GM19455 (cell line): Measurements from ENCODE around the gene GNA15.

ENCODE experiments used
- ATAC-seq: cut with Tn5 transposase; IDR thresholded peaks from one replicate; pipeline ENCODE4 v1.9.1; 2021; ENCODE audit not compliant: unreplicated experiment

The GNA15 gene

DNA sequence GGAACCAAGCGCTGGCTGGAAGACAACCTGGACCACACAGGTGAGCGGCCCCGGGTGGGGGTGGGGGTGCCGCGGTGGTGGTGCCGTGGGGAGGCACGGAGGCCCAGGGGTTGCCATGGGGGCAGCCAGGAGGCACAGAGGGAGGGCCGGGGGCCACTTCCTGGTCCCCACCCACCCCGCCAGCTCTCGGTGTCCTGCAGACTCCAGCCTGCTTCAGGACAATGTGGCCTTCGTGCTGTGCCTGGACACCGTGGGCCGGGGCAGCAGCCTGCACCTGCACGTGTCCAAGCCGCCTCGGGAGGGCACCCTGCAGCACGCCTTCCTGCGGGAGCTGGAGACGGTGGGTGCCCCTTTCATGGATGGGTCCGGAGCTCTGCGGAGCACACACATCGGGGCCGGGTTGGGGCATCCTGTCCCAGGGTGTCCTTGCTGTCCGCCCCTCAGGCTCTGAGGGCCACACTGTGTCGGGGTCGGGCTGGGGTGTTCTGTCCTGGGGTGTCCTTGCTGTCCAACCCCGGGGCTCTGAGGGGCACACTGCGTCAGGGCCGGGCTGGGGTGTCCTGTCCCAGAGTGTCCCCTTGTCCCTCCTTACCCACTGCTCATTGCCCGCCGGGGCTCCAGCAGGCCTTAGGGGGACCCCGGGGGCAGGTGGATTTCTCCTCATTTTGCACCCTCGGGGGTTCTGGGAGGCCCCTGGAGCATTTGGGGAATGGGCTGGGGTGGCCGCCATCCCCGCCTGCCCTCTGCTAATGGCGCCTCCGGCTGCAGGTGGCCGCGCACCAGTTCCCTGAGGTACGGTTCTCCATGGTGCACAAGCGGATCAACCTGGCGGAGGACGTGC is 68.2 kb downstream of the GNA15 start:
- ATAC-seq = no peak

DNA sequence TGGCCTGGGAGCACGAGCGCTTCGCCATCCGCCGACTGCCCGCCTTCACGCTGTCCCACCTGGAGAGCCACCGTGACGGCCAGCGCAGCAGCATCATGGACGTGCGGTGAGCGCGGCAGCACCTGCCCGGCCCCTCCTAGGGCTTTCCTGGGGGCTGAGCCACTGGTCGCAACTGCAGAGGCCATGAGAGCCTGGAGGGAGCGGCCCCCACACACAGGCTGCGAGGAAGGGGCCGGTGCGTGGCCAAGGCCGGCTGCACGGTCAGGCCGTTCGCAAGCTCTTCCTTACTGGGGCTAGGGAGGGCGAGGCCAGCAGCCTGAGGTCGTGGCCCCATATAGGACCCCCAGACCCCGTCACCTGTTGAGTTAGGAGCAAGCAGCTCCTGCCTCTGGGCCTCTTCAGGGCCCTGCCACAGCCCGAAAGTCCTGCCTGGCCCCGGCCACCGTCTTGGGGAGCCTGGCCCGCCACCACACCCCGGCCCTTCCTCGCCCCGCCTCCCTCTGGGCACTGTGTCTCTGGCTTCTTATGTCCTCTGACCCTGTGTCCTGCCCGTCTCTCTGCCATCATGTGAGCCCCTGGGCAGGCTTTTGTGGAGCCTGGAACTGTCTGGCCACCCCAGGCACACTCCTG is 68.9 kb downstream of the GNA15 start:
- no peak for ATAC-seq

DNA sequence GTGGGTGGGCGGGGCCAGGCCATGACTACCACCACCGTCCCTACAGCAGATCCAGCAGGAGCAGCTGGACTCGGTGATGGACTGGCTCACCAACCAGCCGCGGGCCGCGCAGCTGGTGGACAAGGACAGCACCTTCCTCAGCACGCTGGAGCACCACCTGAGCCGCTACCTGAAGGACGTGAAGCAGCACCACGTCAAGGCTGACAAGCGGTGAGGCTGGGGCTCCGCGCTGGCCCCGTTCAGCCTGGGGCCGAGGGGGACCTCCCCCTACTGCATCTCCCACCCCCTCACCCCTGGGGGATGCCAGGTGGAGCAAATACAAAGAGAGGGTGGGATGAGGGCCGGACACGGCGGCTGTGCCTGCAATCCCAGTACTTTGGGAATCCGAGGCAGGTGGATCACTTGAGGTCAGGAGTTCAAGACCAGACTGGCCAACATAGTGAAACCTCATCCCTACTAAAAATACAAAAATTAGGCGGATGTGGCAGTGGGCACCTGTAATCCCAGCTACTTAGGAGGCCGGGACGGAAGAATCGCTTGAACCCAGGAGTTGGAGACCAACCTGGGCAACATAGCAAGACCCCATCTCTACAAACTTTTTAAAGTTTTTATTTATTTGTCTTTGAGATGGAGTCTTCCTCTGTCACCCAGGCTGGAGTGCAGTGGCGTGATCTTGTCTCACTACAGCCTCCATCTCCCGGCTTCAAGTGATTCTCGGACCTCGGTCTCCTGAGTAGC is 70.6 kb downstream of the GNA15 start:
- no peak for ATAC-seq

DNA sequence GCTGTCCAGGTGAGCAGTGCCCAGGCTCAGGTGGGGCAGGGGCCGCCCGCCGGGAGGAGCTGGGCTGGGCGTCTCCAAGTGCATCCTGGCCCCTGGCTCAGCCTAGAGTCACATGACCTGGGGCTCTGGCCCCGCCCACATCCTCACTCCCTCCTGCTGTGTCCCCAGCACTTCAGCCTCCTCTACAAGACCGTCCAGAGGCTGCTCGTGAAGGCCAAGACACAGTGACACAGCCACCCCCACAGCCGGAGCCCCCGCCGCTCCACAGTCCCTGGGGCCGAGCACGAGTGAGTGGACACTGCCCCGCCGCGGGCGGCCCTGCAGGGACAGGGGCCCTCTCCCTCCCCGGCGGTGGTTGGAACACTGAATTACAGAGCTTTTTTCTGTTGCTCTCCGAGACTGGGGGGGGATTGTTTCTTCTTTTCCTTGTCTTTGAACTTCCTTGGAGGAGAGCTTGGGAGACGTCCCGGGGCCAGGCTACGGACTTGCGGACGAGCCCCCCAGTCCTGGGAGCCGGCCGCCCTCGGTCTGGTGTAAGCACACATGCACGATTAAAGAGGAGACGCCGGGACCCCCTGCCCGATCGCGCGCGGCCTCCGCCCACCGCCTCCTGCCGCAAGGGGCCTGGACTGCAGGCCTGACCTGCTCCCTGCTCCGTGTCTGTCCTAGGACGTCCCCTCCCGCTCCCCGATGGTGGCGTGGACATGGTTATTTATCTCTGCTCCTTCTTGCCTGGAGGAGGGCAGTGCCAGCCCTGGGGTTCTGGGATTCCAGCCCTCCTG is 71.8 kb downstream of the GNA15 start:
- no peak for ATAC-seq

DNA sequence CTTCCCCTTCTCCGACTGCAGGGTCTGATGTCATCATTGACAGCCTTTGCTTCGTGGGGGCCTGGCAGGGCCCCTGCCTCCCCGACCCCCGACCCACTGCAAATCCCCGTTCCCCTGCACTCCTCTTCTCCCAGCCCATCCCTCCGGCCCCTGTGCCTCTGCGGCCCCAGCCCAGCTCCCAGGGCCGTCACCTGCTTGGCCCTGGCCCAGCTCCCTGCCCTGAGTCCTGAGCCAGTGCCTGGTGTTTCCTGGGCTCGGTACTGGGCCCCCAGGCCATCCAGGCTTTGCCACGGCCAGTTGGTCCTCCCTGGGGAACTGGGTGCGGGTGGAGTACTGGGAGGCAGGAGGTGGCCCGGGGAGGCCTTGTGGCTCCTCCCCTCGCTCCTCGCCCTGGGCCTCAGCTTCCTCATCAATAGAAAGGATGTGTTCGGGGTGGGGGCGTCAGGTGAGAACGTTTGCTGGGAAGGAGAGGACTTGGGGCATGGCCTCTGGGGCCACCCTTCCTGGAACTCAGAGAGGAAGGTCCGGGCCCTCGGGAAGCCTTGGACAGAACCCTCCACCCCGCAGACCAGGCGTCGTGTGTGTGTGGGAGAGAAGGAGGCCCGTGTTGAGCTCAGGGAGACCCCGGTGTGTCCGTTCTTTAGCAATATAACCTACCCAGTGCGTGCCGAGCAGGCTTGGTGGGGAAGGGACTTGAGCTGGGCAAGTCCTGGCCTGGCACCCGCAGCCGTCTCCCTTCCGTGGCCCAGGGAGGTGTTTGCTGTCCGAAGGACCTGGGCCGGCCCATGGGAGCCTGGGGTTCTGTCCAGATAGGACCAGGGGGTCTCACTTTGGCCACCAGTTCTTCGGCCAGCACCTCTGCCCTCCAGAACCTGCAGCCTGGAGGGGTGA is 72.7 kb downstream of the GNA15 start:
- ATAC-seq = no peak

DNA sequence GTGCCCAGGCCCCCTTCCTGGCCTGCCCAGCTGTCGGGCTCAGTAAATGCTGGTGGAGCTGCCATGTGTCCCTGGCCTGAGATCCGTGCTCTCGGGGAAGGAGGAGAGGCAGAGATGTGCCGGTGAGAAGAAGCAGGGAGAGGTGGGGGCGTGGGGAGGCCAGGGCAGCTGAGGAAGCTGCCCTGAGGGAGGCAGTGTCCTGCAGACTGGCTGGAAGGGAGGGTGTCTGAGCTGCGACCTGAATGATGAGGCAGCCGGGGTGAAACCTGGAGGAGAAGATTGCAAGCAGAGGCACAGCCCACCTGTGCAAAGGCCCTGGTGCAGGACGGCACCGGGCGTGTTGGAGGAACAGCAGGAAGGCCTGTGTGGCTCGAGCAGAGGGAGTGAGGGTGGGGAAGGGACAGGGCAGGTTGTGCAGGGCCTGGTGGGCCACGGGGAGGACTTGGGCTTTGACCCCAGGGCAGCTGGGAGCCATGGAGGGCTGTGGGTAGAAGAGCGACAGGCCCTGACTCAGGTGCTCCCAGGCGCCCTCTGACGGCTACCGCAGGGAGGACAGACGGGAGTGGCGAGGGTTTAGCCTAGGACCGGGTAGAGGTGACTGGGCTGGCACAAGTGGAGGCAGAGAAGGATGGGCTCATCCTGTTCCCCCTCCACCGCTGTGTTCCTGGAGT is 74.6 kb downstream of the GNA15 start:
- ATAC-seq = no peak

DNA sequence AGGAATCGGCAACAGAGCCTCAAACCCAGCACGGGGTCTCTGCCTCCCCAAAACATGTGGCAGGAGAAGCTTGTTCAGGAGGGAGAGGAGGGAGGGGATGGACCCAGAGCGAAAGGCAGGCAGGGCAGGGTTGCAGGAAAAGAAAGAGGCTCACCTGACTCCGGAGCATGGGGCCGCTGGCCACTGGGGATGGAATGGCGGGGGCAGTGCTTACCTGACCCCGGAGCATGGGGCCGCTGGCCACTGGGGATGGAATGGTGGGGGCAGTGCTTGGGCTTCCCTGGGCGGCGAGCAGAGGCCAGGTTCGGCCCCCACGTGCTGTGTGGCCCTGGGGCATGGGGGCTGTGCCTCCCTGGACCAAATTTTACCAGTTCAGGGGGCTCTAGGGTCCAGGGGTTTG is 75.4 kb downstream of the GNA15 start:
- no peak for ATAC-seq

DNA sequence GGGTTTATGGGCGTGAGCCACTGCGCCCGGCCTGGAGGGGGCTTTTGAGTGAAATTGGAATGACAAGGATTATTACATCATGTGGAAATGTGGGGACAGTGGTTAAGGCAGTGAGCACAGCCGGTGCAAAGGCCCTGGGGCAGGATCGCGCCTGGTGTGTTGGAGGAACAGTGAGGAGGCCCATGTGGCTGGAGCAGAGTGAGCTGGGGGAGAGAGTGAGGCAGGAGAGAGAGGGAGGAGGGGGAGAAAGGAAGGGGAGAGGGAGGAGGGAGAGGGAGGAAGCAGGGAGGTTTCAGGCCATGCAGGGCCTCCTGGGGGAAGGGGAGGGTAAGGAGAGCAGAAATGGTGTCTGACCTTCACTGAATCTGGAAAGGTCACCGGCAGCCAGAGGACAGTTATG is 77.3 kb downstream of the GNA15 start:
- ATAC-seq = no peak
